HG03060 (cell line): ENCODE measurements around the gene GARIN5A.

Experiments used
- ATAC-seq: cut with Tn5 transposase; IDR thresholded peaks from one replicate; pipeline ENCODE4 v1.9.1; 2021; ENCODE audit warnings: low read depth, moderate number of reproducible peaks; ENCODE audit not compliant: unreplicated experiment

The GARIN5A gene

DNA sequence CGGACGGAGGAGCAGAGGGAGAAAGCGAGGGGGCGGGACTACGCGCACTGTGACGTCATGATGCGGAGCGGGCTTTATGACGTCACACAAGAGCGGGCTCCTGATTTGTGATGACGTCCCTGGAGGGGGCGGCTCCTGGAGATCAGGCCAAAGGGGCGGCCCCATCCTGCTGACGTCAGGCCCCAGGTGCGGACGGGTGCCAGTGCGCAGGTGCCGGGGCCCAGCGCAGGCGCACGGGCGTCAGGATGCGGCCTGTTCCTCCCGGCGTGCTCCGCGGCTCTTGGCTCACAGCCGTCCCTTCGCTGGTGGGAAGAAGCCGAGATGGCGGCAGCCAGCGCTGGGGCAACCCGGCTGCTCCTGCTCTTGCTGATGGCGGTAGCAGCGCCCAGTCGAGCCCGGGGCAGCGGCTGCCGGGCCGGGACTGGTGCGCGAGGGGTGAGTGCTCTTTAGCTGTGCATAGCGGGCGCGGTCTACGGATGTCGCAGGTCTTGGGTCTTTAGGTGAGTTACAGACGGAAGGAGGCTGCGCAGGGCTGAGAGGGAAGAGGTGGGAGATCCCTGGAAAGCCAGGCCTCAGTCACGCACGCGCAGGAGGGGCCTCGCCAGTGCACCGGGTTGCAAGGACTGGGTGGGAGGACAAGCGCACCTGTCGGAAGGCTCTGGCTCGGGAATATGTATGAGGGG, at the start of gene GARIN5A, which contains the start of gene EMC10:
Gene GARIN5A, minus strand, starts transcription at position 625 of the 683 bp plus-strand sequence. Its CDS starts 460 bp downstream, at position 165.
Gene EMC10, plus strand, starts transcription at position 284 of the 683 bp plus-strand sequence. Its CDS starts 38 bp downstream, at position 322.
- no peak for ATAC-seq

DNA sequence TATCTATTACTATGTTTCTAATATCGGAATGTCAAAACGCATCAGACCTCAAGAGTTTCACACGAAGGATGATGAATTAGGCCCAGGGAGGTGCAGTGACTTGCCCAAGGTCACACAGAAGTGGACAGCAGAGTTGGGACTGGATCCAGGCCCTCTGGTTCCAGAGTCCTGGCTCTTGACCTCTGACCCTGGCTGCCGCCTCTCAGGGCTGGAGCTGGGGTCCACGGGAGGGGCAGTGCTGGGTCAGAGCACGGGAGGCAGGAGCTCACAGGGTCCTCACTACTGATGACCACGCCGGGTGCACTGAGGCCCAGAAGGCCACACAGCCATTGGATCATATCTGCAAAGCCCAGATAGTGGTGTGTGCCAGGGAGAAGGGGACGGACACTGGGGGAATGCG, 46.2 kb upstream of the GARIN5A start:
- ATAC-seq, result no peak

DNA sequence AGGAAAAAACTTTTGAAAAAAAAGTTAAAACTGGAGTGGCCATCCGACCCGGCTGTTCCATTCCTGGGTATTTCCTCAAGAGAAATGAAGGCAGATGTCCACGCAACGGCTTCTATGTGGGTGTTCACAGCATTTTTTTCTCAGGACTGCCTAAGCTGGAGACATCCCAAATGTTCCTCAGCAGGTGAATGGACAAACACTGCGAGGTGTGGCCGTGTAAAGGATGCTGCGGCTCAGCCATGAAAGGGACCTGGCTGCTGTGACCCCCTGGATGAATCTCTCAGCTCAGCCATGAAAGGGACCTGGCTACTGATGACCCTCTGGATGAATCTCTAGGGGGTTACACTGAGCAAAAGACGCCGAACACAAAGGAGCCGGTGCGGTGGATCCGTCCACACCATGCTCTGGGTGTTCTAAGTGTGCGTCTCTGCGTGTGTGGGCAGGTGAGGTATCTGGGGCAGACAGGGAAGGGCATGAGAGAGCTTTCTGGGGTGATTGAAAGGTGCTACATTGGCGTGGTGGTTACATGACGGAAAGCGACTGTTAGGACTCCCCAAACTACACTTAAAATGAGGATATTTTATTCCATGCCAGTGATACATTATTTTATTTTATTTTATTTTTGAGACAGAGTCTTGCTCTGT, 44.3 kb upstream of the GARIN5A start:
- ATAC-seq, result no peak

DNA sequence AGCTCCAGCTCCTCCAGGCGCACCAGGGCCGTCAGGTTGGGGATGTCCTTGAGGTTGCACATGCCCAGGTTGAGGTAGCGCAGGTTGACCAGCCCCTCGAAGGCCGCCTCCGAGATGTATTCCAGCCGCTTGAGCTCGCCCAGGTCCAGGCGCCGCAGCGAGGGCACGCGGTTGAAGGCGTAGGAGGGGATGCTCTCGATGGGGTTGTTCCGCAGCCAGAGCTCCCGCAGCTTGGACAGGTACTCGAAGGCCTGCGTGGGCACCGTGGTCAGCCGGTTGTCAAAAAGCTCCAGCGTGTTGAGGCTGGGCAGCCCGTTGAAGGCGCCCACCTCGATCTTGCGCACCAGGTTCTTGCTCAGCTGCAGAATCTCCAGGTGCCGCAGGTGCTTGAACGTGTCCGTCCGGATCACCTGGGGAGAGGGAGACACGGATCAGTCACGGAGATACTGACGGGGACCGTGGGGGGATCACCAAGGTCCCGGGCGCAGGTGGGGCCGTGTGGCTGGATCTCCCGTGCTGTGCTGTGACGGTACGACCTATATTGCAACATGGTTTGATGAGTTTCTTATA, 42.4 kb upstream of the GARIN5A start:
- ATAC-seq, result no peak

DNA sequence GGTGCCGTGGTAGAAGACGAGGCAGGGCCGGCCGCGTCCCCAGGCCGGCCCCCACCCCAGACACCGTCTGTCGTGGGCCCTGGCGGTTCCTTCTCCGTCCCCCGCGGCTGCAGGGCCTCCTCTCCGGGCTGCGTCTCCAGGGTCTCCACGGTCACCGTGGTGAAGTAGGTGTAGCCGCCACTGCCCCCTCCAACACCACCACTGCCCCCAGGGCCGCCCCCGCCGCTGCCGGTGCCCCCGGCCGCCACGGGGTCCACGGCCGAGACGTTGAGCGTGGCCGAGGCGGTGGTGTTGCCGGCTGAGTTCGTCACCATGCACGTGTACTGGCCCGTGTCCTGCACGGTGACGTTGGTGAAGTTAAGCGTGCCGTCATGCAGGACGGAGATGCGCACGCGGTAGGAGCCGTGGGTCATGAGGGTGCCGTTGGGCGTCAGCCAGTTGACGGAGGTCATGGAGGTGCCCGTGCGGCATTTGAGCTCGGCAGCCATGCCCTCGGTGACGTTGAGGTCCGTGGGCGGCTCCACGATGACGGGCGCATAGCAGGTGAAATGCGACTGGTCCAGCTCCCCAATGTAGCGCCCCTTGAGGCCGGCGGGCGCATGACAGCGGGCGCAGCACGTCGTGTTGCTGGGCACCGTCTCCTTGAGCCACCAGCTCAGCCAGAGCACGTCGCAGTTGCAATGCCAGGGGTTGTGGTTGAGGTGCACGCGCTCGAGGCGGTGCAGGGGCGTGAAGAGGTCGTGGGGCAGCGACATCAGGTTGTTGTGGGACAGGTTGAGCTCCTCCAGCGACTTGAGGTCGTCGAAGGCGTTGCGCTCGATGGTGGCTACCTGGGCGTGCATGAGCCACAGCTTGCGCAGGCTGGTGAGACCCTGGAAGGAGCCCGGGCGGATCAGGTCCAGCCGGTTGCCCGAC, 41.7 kb upstream of the GARIN5A start:
- no peak for ATAC-seq

DNA sequence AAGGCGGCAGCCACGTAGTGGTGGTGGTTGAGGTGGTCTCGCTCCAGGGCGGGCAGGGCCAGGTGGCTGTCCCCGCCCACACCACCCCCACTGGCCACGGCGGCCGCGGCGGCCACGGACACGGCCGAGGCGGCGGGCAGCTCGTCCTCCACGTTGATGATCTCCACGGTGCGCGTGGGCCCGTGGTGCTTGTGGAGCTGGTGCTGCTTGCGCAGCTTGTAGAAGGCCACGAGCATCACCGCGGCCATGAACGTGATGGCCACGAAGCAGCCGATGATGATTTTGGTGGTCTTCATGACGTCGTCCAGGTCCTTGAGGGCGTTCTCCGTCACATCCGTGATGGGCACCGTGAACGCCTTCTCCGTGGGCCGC, 41.0 kb upstream of the GARIN5A start:
- no peak for ATAC-seq

DNA sequence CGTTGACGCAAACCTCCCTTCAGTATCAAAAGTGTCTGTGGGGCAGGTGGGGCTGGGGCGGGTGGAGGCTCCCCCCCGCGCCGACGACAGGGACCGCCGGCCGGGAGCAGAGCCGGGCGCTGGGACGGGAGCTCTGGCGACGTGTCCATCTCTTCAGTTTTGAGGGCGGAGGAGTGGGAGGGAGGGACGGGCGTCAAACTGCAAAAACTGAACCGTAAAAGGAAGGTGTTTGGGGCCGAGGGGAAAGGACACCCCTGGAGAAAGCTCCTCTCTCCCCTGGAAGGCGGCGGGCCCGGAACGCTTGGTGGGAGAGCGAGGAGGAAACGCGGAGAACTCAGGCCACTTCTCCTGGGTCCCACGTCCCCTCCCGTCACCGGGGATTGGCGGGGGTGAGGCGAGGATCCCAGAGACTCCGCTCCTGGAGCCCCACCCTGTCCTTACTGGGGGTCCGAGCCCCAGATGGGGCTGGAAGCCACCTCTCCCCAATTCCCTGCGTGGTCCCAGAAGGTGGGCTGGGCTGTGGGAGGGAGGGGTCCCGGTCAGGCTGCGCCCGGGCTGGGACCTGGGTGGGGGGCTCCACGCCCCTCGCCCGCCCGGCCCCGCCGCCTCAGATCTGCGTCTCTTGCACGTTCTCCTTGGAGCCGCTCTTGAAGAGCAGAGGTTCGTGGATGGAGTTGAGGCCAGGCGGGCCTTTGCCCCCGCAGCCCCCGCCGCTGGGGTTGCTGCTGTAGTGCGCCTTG, 40.5 kb upstream of the GARIN5A start:
- no peak for ATAC-seq

DNA sequence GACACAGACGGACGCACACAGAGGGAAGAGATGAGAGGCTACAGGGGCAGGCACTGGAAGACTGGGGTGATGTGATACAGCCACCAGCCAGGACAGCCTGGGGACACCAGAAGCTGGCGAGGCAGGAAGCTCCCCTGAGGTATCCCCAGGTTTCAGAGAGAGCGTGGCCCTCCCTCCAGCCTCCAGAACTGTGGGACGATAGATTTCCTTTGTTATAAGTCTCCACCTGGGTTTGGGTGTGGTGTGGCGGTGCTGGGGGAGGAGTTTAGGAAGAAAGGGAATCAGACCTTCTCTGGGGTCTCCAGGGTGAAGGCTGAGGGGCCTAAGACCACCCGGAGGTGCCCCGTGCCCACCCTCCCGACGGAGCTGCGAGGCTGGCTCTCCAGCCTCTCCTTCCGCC, 39.8 kb upstream of the GARIN5A start:
- ATAC-seq, result no peak

DNA sequence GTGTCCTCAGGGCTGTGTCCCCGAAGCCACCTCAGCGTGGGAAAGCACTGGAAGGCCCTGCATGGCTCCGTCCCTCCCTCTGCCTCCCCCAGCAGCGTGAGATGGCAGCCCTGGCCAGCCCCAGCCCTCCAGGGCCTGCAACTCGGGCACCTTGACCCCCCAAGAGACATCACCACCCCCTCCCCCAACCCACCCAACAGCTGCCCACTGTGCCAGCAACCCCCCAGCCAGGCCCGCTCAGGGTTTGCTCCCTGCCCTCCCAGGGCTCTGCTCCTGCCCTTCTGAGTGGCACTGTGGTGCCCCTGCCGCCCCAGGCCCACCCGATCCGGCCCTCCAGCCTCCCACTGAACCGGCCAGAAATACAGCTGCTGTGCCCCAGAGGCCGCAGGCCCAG, 38.5 kb upstream of the GARIN5A start:
- ATAC-seq, result no peak

DNA sequence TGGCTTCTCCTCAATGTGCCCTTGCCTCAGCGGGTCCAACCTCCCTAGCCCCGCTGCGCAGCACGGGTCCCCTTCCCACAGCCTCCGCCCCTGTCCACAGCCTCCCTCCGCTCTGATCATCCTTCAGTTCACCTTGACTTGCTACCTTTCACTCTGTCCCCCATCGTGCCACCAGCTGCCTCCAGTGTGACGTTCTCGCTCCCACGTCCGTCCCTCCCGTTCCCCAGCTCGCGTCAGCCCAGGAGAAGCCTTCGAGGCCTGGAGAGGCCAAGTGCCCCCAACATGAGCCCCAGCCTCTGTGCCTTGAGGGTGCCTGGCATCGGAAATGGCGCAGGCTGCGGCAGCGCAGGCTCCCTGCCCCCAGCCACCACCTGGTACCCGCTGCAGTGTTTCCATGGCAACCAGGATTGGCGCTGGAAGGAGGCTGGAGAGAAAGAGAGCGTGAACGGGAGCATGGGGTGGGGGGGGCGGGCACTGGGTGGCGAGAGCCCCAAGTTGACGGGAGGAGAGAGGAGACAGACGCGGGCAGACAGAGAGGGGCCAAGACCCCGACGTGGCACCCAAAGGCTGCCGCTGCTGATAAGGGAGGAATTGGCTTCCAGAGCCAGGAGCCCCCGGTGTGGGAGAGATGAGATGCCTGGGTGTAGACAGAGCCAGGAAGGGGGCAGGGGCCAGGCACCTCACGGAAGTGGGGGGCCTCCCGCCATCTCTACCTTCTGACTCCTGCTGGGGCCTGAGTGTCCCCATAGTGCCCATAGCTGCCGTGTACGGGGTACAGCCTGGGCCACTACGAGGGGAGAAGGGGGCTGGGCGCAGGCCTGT, 37.9 kb upstream of the GARIN5A start:
- ATAC-seq, result no peak

DNA sequence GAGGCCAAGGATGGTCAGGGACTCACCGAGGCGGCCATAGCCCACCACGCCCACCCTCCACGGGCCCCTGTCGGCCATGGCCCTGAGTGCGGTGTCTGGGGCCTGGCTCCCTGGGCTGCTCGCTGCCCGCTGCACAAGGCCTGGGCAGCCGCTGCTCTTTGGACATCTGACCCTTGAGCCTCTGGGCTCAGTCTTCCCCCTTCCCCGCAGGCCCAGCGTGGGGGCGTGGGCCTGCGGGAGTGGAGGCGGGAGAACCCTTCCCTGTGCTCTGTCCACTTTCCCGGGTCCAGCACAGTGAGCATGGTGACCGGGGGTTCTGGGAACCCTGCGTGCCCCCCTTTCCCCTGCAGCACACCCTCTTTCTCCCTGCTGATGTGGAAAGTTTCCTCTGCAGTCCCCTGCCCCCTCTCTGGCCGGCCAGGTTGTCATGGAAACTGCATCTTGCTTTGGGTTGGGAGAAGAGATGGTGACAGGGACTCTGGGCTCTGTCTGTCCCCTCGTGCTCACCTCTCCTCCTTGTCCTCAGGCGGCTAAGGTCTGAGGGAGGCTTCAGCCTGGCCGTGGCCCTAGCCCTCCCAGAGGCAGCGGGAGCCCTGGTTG, 37.2 kb upstream of the GARIN5A start, which contains the start of gene ASPDH:
Gene ASPDH, minus strand, starts transcription at position 168 of the 600 bp plus-strand sequence. Its CDS starts 90 bp downstream, at position 78.
- ATAC-seq, result no peak

DNA sequence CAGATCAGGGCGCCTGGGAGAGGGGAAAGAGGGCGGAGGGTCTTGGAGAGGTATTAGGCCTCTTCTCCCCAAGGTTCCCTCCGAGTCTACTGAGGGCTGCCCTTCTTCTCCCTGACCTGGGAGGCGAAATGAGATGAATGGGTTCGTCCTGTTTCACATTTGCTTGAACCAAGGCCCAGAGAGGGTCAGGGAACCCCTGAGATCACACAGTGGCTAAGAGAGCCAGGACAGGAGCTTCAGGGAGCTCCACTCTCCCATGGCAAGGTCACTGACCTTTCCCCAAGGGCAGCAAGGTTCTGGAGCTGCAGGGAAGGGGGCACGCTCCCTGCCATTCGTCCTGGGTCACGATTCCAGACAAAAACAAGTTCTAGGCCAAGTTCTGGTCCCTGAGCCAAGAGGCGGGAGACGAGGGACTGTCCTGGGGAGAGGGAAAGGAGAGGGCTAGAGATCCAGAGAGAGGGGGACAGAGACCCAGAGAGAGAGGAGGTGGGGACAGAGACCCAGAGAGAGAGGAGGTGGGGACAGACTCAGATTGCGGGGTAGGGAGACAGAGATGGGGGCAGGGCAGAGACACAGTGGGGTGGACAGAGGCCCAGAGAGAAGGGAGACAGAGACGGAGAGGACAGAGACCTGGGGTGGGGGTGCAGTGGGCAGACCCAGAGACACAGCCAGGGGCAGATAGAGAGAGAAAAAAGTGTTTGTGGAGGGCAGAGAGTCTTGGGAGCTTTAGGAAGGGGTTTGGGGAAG, 36.5 kb upstream of the GARIN5A start:
- no peak for ATAC-seq

DNA sequence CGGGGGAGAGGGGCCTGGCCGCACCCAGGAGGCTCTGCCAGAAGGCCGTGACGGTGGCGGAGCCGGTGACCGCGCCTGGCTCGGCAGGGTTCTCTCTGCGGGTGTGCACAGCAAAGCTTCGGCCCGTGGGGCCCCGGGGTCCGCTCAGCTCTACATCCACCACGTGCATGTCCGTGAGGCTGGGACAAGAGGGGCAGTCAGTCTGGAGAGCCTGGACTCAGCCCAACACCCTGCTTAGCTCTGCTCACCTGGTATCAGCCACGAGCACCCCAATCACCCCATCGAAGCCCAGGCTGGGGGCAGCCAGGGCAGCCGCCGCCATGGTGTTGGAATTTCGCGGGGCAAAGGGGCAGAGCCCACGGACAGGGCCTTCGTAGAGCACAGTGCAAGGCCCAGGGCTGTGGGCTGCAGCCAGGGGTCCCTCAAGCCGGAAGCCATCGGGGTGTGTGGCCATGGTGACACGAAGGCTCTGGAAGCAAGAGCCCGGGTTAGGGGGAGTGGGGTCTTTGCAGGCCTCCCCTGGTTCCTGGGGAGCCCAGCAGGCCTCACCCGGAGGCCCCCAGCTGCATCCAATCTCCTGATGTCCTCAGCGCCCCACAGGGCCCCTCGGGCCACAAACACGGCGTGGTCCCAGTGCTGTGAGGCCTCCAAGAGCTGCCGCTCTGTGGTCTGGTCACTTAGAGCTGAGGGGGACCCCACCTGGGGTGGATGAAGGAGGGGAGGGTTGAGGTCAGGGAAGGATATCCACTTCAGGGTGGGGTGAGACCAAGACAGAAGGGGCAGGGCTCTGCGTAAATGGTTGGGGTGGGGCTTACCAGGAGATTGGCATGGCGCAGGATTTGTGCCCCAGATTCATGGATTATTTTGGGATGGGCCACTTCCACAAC, 35.7 kb upstream of the GARIN5A start:
- ATAC-seq, result no peak

DNA sequence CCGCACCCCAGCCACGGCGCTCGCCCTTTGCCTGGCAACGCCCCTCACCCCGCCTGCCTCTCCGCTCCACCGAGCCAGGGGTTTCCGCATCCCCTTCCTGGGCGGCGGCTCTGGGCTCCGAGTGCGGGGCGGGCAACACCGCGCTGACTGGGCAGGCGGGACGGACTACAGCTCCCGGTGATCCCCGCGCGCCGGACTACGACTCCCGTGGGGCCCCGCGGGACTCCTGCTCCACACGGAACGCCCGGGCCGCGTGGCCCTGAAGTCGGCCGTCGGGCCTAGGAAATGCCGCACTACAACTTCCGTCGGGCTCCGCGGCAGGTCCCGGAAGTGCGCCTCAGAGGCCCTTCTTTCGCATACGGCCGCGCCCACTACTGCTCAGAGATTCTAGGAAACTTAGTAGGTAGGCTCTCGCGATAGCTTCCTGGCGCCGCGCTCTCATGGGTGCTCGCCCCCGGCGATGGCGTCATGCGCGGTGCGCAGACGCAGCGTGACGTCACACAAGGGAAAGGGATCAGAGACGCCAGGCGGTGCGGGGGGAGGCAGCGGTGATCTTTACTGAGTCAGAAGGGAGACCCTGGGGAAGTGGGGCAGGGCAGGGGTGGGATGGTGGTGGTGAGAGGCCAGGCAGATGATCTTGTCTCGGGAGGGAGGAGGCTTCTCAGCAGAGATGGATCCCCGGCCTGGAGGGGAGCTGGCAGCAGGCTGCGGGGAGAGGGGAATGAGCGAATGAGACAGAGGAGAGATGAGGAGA, 34.6 kb upstream of the GARIN5A start, which contains the start of gene JOSD2:
Gene JOSD2, minus strand, starts transcription at position 123 of the 754 bp plus-strand sequence. CDS start 760 bp downstream, outside the sequence.
- ATAC-seq, result peak; percentile 86

DNA sequence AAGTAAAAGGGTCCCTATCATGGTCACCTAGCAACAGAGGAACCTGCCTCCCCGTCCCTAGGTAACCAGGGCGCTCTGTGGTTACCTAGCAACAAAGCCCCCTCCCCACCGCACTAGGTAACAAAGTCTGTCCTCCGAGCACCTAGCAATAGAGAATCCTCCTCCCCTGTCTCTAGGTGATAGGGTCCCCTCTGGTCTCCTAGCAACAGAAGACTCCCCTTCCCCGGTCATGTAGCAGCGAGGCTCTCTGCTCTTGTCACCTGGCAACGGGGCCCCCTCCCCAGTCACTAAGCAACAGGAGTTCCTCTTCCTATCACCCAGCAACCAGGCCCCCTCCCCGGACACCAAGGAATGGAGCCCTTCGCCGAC, 34.0 kb upstream of the GARIN5A start:
- no peak for ATAC-seq

DNA sequence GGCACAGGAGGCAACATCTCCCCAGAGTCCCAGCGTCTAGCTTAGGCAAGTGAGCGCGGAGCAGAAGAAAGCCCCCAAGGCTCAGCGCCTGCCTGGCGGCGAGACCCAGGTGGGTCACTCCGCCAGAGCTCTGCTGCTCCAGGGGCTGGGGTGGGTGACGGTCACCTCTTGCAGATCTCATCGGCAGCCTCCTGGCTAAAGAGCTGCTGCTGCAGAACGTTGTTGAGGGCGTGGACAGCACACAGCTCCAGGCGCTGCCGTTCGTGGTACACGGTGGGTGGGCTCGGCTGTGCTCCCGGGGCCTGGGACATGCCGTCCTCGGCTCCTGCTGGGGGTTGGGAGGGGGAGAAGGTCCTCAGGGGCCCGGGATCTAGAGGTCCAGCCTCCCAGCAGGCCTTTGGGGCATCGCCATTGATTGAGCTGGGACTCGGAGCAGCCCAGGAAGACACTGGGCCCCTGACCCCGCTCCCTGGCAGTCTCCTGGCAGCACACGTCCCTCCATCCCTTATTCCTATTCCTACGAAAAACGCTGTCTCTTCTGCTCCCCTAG, 33.5 kb upstream of the GARIN5A start:
- no peak for ATAC-seq
